Stimulated activated CD4-positive, alpha-beta T cell treated with anti-CD3 and anti-CD28 coated beads, Interleukin-4, amount 100 ng/mL, for 48 hours (primary cell): Measurements from ENCODE around the gene VARS2.

Experiments used
- DNase-seq, 2 donors: peaks; one replicate each; pipeline ENCODE4 v3.0.0-alpha.2; 2020; ENCODE audit warnings: low read depth in 2 of 2

The VARS2 gene

DNA sequence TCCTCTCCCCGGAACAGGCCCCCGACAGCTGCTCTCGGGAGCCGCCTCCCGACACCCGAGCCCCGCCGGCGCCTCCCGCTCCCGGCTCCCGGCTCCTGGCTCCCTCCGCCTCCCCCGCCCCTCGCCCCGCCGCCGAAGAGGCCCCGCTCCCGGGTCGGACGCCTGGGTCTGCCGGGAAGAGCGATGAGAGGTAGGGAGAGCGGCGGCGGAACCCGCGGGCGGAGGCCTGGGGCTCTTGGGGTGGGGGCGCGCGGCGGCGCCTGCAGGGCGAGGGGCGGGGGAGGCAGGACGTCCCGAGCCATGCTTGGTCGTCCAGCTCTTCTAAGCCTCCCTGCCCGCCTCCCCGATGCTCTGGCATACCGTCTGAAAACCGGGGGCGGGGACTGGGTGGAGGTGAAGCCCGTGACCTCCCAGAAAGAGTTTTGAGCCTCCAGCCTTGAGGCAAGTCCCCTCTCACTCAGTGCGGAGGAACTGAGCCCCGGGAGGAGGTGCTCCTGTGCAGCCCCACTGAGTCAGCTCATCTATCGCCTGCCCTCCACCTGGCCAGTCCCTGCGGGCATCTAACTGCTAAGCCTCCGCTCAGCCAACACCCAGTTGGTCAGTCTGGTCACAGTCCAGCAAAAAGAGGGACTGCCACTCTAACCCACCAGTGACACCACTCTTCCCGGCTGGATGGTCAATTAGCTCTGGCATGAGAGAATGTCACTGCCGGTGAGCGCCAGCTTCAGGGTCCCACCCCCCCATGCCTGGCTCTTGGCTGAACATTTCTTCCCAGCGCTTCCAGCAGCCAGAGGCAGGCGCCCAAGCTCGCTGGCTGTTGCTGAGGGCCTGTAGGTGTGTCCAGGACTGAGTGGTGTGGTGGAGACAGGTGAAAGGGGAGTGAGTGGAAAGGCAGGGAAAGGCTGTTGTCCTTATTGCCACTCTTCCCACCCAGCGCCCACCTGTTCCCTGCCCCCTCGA, 29.2 kb upstream of the VARS2 start:
- peak; percentile 37 to 44 for DNase-seq

DNA sequence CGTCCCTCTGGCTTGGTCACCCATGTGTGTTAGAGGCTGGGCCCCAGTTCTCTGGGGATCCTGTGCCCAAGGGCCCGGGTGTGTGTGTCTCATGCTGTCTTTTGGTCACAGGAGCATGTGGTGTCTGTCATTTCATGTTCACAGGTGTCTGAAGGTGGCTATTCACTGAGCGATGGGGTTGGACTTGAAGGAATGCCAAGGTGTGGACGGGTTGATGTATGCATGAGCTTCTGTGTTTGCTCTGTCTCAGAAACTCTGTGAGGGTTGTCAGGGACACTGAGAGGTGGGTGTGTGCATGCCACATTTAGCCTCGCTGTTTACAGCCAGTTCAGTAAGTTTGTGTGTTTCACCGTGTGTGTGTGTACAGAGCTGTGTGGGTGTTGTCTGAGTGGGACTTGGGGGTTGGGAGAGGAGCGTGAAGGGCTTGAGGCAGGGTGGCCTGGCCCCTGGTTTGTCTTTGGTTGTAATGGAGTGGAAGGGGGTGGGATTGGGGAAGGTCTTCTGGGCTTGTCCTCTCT, 28.5 kb upstream of the VARS2 start:
- no peak for DNase-seq

DNA sequence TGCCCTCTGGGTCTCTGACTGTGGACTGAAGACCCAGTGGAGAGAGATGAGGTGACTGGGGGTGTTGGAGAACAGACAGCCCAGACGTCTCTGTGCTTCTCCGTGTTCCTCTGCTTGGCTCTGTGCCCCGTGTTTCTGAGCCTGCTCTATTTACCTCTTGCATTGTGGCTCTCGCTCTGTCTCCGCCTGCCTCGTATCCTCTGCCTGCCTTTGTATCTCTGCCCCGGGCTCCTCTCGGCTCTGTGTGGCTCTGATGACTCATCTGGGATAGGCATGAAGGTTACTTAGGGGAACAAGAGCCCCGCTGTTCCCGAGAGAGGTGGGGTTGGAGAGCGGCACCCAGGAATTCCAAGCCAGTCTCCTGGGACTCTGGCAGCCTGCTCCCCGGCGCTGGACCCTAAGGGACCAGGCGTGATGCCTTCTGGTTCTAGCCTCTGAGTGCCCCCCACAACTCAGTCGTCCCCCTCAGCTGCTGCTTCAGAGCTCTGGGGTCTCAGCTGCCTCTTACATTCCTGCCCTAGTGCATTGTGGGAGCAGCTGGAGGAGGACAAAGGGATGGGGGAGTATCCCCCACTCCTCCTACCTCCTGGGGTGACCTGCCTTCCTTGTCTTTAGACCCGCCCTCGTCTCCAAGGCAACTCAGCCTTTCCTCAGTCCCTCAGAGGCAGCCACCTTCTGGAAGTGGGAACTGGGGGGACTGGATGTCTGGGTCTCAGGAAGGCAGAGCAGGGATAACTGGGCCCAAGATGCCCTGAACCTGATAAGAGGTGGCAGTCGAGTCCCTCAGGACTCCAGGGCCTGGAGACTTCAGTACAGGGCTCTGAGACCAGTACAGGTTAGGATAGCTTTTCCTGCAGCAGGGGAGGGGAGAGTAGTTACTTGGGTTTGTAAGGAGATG, 27.8 kb upstream of the VARS2 start:
- DNase-seq, result no peak

GRCh38 chr6:30886897-30887255, 27.2 kb upstream of the VARS2 start:
- DNase-seq, result no peak

- DNase-seq, result no peak
Observed at GRCh38 chr6:30887901-30888815, 25.9 kb upstream of the VARS2 start.

GRCh38 chr6:30888816-30889495, 25.1 kb upstream of the VARS2 start:
- no peak for DNase-seq

GRCh38 chr6:30889496-30889885, 24.5 kb upstream of the VARS2 start:
- DNase-seq, result no peak

DNA sequence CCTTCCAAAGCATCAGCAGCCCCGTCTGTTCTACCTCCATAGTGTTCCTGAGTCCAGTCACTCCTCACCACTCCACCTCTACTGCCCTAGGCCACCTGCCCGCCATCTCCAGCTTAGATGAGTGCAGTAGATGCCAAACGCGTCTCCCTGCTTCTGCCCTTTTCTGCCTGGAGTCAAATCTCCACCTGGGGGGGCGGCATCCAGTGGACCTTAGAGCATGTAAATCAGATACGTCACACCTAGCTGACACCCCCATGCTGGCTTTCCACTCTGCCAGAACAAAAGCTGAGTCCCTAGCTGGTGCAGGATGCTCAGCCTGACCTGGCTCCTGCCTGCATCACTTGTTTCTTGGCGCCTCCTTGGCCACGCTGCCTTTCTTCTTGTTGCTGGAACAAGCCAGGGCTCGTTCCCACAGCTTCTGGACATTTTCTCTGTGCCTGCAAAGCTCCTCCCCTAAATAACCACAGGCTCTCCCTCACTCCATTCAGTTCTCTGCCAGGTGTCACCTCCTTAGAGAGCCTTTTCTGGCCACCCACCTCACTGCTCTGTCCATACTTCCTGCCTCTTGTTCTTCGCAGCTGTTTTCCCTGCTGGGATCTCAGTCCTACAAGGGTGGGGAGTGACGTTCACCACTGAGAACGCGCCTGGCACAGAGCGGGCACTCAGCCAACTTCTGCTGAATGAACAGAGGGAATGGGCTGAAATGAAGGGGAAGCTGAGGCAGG, 24.0 kb upstream of the VARS2 start:
- DNase-seq, result no peak

DNA sequence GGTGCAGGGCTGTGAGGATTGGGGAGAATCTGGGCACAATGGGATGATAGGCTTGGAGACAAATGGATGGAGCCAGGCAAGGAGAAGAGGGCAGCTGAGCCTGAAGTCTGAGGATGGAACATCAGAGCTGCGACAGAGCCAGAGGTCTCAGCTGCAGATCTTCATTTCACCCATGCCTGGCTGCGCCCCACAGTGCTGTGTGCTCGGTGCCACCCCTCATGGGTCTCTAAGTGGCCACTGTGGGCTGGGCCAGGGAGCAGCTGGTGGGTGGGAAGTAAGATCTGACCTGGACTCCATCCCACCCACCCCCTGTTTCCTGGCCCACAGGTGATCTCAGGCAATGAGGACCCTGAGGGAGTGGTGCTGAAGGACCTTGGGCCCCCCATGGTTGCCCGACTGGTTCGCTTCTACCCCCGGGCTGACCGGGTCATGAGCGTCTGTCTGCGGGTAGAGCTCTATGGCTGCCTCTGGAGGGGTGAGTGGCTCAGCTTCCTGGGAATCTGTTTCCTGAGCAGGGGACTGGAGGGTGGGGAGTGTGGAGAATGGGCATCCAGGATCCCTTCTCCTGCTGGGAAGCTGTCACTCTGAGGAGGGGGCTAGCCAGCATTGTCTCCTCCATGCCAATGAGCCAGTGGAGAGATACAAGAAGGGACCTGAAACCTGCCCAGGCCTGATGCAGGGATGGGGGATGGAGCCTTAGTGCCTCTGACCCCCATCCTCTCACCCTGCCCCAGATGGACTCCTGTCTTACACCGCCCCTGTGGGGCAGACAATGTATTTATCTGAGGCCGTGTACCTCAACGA, 23.2 kb upstream of the VARS2 start:
- no peak for DNase-seq

GRCh38 chr6:30891450-30891723, 22.7 kb upstream of the VARS2 start:
- DNase-seq, result no peak

DNA sequence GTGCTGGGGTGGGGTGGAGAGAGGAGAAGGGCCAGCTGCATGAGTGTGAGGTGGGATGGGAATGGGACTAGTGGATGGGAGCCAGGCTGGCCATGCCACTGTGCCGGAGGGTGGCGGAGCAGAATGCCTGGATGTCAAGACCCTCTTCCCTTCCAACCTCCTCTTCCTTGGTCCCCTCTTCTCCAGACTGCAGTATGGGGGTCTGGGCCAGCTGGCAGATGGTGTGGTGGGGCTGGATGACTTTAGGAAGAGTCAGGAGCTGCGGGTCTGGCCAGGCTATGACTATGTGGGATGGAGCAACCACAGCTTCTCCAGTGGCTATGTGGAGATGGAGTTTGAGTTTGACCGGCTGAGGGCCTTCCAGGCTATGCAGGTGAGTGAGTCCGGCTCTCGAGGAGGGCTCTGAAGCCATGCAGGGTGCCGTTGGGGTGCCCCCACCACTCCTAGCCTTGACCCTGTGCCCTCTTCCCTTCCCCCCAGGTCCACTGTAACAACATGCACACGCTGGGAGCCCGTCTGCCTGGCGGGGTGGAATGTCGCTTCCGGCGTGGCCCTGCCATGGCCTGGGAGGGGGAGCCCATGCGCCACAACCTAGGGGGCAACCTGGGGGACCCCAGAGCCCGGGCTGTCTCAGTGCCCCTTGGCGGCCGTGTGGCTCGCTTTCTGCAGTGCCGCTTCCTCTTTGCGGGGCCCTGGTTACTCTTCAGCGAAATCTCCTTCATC, 22.1 kb upstream of the VARS2 start:
- DNase-seq, result no peak

GRCh38 chr6:30893001-30893591, 20.9 kb upstream of the VARS2 start:
- DNase-seq, result no peak

DNA sequence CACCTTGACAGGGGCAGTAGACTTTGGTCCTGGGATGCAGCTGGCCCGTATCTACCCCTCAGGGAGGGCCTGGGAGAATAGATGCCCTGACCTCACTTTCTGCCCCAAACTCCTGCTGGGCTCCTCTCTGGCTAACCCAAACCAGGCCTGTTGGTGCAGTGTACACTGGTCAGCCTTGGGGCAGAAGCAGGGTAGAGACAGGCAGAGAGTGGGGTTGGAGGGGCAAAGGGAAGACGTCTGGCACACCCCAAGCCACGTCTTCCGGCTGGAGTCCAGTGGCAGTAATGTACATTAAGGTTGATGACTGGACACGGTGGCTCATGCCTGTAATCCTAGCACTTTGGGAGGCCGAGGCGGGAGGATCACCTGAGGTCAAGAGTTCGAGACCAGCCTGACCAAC, 20.4 kb upstream of the VARS2 start:
- DNase-seq, result no peak

GRCh38 chr6:30894381-30894780, 19.7 kb upstream of the VARS2 start:
- no peak for DNase-seq

DNA sequence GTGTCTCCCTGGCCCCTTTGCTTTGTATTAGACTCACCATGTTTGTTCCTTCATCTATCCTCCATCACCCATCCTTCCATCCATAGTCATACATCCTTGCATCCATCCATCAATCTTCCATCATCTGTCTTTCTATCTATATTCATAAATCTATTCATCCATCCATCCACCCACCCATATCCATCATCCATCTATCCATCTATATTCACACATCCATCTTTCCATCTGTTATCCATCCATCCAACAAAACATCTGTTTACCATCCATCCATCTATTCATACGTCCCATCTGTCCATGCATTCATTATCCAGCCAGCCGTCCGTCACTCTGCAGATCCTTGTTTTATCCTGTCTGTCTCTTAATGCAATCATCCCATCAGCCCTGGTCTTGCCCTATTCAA, 19.1 kb upstream of the VARS2 start:
- no peak for DNase-seq

- no peak for DNase-seq
Observed at GRCh38 chr6:30895343-30895742, 18.7 kb upstream of the VARS2 start.

DNA sequence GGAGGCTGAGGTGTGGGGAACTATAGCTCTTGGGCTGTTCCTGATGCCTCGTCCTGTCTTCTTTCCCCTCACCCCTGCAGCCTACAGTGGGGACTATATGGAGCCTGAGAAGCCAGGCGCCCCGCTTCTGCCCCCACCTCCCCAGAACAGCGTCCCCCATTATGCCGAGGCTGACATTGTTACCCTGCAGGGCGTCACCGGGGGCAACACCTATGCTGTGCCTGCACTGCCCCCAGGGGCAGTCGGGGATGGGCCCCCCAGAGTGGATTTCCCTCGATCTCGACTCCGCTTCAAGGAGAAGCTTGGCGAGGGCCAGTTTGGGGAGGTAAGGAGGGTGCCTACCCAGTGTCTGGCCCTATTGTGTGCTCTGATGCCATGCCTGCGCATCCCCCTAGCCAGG, 17.5 kb upstream of the VARS2 start:
- DNase-seq, result no peak

DNA sequence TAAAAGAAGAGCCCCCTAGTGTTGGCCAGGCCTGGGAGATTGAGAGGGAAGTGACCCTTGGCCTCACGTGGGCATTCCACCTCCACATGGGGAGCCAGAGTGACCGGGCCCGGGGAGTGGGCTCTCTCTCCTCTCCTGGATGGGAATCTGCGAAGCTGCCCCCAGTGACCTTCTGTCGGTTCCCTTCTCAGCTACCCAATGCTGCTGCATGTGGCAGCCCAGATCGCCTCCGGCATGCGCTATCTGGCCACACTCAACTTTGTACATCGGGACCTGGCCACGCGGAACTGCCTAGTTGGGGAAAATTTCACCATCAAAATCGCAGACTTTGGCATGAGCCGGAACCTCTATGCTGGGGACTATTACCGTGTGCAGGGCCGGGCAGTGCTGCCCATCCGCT, 16.2 kb upstream of the VARS2 start:
- no peak for DNase-seq
